ENCODE results near the gene CD33. TPM values are rescaled to one million over a fixed set of nuclear protein-coding genes. Genes with fewer than 3 reads are reported as not detected.

The CD33 gene
- total and polyA plus RNA-seq, 9 of the 15 experiments (the other 6 are each of a cell fraction or from before 2014, with no cell fraction given), result 36.1 to 88.6 (median 49.6) TPM

DNA sequence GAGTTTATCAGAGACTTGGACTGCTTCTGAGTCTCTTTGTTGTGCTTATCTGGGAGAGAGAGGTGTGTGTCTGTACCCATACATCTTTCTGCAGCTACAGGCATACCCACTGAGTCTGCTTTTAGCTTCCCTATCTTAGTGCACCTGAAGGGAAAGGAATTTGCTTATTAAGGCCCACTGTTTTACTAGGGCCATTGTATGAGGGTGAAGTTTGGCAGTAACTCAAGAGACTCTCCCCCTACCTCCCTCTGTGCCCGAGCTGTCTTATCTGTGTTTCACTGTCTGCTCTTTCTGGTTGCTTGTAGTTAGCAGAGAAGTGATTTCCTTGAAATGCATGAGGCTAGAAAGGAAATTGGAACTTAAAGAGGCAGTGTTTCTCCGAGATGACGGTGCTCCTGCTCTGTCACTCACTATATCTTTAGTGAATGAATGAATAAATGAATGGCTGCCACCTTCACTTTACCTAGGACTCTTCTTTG is 678 bp upstream of the CD33 start (continued):
- TF ChIP-seq CREBBP (IDR thresholded peaks at IDR 0.05; ENCODE audit: low read depth, low read length) (no peak), MYBL2 (IDR thresholded peaks at IDR 0.05; ENCODE audit: low read depth) (no peak), MYBL2 (CRISPR knock-in tag; IDR thresholded peaks at IDR 0.05; ENCODE audit: borderline replicate concordance) (no peak), JUNB (CRISPR knock-in tag; conservative IDR thresholded peaks at IDR 0.05) (no peak), SAP30 (IDR thresholded peaks at IDR 0.05; ENCODE audit: borderline replicate concordance, insufficient read depth, low read depth, low read length, poor library complexity, severe bottlenecking) (no peak), XRCC4 (IDR thresholded peaks at IDR 0.05; ENCODE audit: extremely low read depth, insufficient read depth, insufficient read length) (no peak), ZC3H11A (IDR thresholded peaks at IDR 0.05; ENCODE audit: low read depth, low read length) (no peak), SIN3A (IDR thresholded peaks at IDR 0.05; ENCODE audit: borderline replicate concordance in 2 of 2, control insufficient read depth in 1 of 2, low read depth in 2 of 2, low read length in 2 of 2) (no peak), ZNF589 (CRISPR knock-in tag; IDR thresholded peaks at IDR 0.05; ENCODE audit: low read depth) (no peak), ZFPM2 (CRISPR knock-in tag; IDR thresholded peaks at IDR 0.05) (no peak), HDAC2 (IDR thresholded peaks at IDR 0.05) (peak; percentile 65; the same call in 1 of the 2 replicates), ARHGAP35 (IDR thresholded peaks at IDR 0.05; ENCODE audit: partially characterized antibody) (no peak), YY1 (IDR thresholded peaks at IDR 0.05; ENCODE audit: borderline replicate concordance in 1 of 3, control insufficient read depth in 1 of 3, extremely low read depth in 1 of 3, insufficient read depth in 3 of 3, insufficient read length in 1 of 3, insufficient replicate concordance in 2 of 3, low read depth in 1 of 3, low read length in 2 of 3) (no peak), PRMT5 (CRISPR knock-in tag; IDR thresholded peaks at IDR 0.05) (no peak), NCOA1 (IDR thresholded peaks at IDR 0.05; ENCODE audit: low read depth) (peak; percentile 18; the same call in 1 of the 2 replicates)
- TF ChIP-seq, protein P1, sequence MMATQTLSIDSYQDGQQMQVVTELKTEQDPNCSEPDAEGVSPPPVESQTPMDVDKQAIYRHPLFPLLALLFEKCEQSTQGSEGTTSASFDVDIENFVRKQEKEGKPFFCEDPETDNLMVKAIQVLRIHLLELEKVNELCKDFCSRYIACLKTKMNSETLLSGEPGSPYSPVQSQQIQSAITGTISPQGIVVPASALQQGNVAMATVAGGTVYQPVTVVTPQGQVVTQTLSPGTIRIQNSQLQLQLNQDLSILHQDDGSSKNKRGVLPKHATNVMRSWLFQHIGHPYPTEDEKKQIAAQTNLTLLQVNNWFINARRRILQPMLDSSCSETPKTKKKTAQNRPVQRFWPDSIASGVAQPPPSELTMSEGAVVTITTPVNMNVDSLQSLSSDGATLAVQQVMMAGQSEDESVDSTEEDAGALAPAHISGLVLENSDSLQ (IDR thresholded peaks at IDR 0.05), result peak; percentile 82
- TF ChIP-seq, protein P2, sequence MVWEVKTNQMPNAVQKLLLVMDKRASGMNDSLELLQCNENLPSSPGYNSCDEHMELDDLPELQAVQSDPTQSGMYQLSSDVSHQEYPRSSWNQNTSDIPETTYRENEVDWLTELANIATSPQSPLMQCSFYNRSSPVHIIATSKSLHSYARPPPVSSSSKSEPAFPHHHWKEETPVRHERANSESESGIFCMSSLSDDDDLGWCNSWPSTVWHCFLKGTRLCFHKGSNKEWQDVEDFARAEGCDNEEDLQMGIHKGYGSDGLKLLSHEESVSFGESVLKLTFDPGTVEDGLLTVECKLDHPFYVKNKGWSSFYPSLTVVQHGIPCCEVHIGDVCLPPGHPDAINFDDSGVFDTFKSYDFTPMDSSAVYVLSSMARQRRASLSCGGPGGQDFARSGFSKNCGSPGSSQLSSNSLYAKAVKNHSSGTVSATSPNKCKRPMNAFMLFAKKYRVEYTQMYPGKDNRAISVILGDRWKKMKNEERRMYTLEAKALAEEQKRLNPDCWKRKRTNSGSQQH (CRISPR knock-in tag; IDR thresholded peaks at IDR 0.05), result no peak
- TF ChIP-seq, protein P3, sequence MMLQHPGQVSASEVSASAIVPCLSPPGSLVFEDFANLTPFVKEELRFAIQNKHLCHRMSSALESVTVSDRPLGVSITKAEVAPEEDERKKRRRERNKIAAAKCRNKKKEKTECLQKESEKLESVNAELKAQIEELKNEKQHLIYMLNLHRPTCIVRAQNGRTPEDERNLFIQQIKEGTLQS (IDR thresholded peaks at IDR 0.05), result no peak
- TF ChIP-seq, protein P3 (CRISPR knock-in tag; conservative IDR thresholded peaks at IDR 0.05), result no peak
- TF ChIP-seq, protein P4, sequence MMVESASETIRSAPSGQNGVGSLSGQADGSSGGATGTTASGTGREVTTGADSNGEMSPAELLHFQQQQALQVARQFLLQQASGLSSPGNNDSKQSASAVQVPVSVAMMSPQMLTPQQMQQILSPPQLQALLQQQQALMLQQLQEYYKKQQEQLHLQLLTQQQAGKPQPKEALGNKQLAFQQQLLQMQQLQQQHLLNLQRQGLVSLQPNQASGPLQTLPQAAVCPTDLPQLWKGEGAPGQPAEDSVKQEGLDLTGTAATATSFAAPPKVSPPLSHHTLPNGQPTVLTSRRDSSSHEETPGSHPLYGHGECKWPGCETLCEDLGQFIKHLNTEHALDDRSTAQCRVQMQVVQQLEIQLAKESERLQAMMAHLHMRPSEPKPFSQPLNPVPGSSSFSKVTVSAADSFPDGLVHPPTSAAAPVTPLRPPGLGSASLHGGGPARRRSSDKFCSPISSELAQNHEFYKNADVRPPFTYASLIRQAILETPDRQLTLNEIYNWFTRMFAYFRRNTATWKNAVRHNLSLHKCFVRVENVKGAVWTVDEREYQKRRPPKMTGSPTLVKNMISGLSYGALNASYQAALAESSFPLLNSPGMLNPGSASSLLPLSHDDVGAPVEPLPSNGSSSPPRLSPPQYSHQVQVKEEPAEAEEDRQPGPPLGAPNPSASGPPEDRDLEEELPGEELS (CRISPR knock-in tag; IDR thresholded peaks at IDR 0.05; ENCODE audit: borderline replicate concordance), result no peak
- TF ChIP-seq, protein P5, sequence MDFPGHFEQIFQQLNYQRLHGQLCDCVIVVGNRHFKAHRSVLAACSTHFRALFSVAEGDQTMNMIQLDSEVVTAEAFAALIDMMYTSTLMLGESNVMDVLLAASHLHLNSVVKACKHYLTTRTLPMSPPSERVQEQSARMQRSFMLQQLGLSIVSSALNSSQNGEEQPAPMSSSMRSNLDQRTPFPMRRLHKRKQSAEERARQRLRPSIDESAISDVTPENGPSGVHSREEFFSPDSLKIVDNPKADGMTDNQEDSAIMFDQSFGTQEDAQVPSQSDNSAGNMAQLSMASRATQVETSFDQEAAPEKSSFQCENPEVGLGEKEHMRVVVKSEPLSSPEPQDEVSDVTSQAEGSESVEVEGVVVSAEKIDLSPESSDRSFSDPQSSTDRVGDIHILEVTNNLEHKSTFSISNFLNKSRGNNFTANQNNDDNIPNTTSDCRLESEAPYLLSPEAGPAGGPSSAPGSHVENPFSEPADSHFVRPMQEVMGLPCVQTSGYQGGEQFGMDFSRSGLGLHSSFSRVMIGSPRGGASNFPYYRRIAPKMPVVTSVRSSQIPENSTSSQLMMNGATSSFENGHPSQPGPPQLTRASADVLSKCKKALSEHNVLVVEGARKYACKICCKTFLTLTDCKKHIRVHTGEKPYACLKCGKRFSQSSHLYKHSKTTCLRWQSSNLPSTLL (IDR thresholded peaks at IDR 0.05), result no peak
